BJ (cell line): ENCODE results near the gene SF3B2. TPM values are rescaled to one million over a fixed set of nuclear protein-coding genes. Genes with fewer than 3 reads are reported as not detected.

ENCODE experiments used
- CTCF ChIA-PET: fragments of 350-600 bp; formaldehyde crosslinking; extraction: SDS; loops from one replicate; lab custom pipeline; 2021; ENCODE audit warnings: antibody characterized with exemption, inconsistent platforms; lab: Yijun Ruan, JAX
- POLR2A ChIA-PET: fragments of 300-600 bp; sonication (Branson Sonifier 250); formaldehyde crosslinking; extraction: SDS; loops from one replicate; lab custom pipeline; 2021; ENCODE audit warnings: antibody characterized with exemption; lab: Charles Lee
- DNase-seq: peaks from one replicate; pipeline ENCODE4 v3.0.0-alpha.2; 2011; ENCODE audit warnings: low read depth
- H3K27me3 ChIP-seq: 2 replicates; pipeline ENCODE4 v1.6.0; 2011; ENCODE audit warnings: low read length; ENCODE audit not compliant: control insufficient read depth, insufficient read depth
- H3K36me3 ChIP-seq: 2 replicates; pipeline ENCODE4 v1.5.1; 2011; ENCODE audit warnings: low read length; ENCODE audit not compliant: control insufficient read depth, insufficient read depth
- H3K4me3 ChIP-seq: 2 replicates; pipeline ENCODE4 v1.5.1; 2011; ENCODE audit warnings: low read depth, mild to moderate bottlenecking, control low read depth, low read length
- polyA plus RNA-seq: library from polyadenylated mRNA; depleted of rRNA; stranded (reverse); fragments of >200 nt; gene quantifications from 2 replicates; pipeline ENCODE4 v1.2.3, GENCODE V29; 2011
- TF ChIP-seq, protein P1 (sequence below): IDR thresholded peaks from 2 replicates; pipeline ENCODE4 v1.5.1; 2011; ENCODE audit warnings: low read depth, mild to moderate bottlenecking, control low read depth, inconsistent platforms, low read length, moderate library complexity; ENCODE audit not compliant: insufficient read depth

SF3B2 gene
- polyA plus RNA-seq, 1 experiment, result 82.7 TPM

DNA sequence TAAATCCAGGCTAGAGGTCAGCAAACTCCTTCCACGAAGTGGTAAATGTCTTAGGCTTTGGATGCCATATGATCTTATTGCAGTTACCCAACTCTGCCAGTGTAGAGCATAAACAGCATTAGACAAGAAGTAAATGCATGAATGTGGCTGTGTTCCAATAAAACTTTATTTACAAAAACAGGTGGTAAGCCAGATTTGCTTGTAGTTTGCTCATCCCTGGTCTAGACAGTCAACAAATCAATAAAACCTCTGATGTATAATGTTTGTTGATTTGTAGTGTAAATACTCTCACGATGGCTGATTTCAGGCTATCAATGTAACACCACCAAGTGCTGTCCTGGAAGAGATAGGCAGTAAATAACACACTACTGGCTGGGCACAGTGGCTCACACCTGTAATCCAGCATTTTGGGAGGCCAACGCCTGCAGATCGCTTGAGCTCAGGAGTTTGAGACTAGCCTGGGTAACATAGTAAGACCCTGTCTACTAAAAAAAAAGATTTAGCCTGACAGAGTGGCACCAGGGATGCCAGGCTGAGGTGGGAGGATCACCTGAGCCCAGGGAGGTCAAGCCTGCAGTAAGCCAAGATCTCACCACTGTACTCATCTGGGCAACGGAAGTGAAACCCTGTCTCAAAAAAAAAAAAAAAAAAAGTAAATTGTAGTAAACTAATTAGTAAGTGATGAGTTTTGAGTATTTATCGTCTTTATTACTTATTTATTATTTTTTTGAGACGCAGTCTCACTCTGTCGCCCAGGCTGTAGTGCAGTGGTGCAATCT lies 19.0 kb upstream of the SF3B2 start:
- no peak for DNase-seq
- no peaks in the 10 kb centered on the region for H3K36me3 ChIP-seq
- POLR2A ChIA-PET, result no interaction called here
- CTCF ChIA-PET, result interaction anchor here (3.2 to 3.7 kb wide), 2 partner anchors 11 to 12 kb away, joined by 14 to 31 read pairs; no protein-coding TSS in a partner anchor
- H3K27me3 ChIP-seq, result peaks cover 2% of the 10 kb centered on the region
- H3K4me3 ChIP-seq, result no peak overlapping the region
- TF ChIP-seq, protein P1, sequence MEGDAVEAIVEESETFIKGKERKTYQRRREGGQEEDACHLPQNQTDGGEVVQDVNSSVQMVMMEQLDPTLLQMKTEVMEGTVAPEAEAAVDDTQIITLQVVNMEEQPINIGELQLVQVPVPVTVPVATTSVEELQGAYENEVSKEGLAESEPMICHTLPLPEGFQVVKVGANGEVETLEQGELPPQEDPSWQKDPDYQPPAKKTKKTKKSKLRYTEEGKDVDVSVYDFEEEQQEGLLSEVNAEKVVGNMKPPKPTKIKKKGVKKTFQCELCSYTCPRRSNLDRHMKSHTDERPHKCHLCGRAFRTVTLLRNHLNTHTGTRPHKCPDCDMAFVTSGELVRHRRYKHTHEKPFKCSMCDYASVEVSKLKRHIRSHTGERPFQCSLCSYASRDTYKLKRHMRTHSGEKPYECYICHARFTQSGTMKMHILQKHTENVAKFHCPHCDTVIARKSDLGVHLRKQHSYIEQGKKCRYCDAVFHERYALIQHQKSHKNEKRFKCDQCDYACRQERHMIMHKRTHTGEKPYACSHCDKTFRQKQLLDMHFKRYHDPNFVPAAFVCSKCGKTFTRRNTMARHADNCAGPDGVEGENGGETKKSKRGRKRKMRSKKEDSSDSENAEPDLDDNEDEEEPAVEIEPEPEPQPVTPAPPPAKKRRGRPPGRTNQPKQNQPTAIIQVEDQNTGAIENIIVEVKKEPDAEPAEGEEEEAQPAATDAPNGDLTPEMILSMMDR, result no peak

DNA sequence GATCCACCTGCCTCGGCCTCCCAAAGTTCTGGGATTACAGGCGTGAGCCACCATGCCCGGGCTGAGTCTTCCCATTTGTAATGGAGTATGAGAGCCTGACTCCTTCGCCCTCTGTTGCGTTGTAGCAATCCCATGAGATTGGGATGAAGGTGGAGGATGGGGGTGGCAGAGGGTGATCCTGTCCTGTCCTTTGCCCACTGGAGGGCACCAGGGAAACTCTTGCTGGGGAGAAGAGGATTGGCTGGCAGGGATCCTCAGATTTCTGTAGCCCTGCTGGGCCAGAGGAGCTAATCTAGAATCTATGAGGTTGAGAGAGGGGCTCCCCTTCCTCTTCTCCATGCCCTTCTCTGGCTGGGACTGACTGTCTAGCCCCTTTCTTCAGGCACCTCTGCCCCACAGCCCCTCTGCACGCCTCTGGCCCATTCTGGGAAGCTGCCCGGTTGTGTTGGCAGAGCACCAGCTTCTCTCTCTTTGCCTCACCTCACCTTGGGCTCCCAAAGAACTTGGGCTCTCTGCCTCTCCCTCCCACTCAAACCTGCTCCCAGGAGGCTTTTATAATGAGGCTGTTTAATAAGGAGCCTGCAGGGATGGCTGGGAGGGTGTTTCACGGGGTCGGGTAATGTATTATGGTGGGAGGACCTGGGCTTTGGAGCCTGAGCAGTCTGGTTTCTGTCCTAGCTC lies 16.4 kb upstream of the SF3B2 start:
- H3K4me3 ChIP-seq, result no peak overlapping the region
- TF ChIP-seq, protein P1, result no peak
- no peak for DNase-seq
- no peaks in the 10 kb centered on the region for H3K36me3 ChIP-seq
- ChIA-PET CTCF (interaction anchor here (1.1 to 3.8 kb wide), 3 partner anchors 9 to 20 kb away, joined by 3 to 31 read pairs (median 31); no protein-coding TSS in a partner anchor), POLR2A (interaction anchor here (0.8 kb wide), 1 partner anchor 16 kb away, joined by 6 read pairs; the partner anchor contains the start of gene SF3B2)
- peaks cover 2% of the 10 kb centered on the region for H3K27me3 ChIP-seq

DNA sequence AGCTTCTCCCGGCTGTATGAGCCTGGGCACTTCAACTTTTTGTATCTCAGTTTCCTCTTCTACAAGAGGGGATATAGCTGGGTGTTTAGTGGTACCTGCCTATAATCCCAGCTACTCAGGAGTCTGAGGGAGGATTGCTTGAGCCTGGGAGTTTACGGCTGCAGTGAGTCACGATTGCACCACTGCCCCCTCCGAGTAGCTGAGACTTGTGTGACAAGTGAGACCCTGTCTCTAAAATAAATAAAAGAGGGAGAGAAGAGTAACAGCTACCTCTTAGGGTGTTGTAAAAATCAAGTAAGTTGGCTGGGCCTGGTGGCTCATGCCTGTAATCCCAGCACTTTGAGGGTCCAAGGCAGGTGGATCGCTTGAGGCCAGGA lies 15.8 kb upstream of the SF3B2 start:
- H3K4me3 ChIP-seq, result no peak overlapping the region
- peaks cover 2% of the 10 kb centered on the region for H3K27me3 ChIP-seq
- no peak for DNase-seq
- H3K36me3 ChIP-seq, result no peaks in the 10 kb centered on the region
- ChIA-PET CTCF (interaction anchor here (1.1 to 3.8 kb wide), 4 partner anchors 9 to 21 kb away, joined by 3 to 31 read pairs (median 18); partner anchors contain the start of gene SF3B2), POLR2A (interaction anchor here (0.8 kb wide), 1 partner anchor 15 kb away, joined by 6 read pairs; the partner anchor contains the start of gene SF3B2)
- TF ChIP-seq, protein P1, result no peak

DNA sequence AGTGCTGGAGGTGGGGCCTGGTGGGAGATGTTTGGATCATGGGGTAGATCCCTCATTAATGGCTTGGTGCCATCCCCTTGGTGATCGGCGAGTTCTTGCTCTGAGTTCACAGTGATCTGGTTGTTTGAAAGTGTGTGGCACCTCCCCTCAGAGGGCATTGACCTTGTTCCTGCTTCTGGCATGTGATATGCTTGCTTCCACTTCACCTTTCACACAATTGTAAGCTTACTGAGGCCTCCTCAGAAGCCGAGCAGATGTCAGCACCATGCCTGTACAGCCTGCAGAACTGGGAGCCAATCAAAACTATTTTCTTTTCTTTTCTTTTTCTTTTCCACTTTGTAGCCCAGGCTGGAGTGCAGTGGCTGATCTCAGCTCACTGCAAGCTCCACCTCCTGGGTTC lies 14.8 kb upstream of the SF3B2 start:
- no peaks in the 10 kb centered on the region for H3K36me3 ChIP-seq
- CTCF ChIA-PET, result interaction anchor here (2.2 to 3.8 kb wide), 3 partner anchors 8 to 14 kb away, joined by 5 to 31 read pairs (median 31); partner anchors contain the start of gene SF3B2

More for the DNA sequence above, 14.8 kb upstream of the SF3B2 start:
- POLR2A ChIA-PET, result no interaction called here
- H3K4me3 ChIP-seq, result no peak overlapping the region
- TF ChIP-seq, protein P1, result no peak
- no peak for DNase-seq
- peaks cover 2% of the 10 kb centered on the region for H3K27me3 ChIP-seq
